Rectal smooth muscle tissue (tissue), 1 donor: ENCODE data around the gene NFIC.
"Not testable (repeated sequence)": the region's sequence is repeated elsewhere in the genome, so short reads cannot be mapped to it uniquely, and the experiment has no call there.

Experiments
- H3K27ac ChIP-seq: one replicate; pipeline ENCODE4 v1.7.0; 2013; ENCODE audit warnings: low read depth, low read length, inconsistent platforms
- H3K27me3 ChIP-seq: one replicate; pipeline ENCODE4 v1.7.0; 2013; ENCODE audit warnings: low read length; ENCODE audit not compliant: control insufficient read depth, insufficient read depth
- H3K36me3 ChIP-seq: one replicate; pipeline ENCODE4 v1.7.0; 2013; ENCODE audit warnings: low read length; ENCODE audit not compliant: control insufficient read depth, insufficient read depth
- H3K4me1 ChIP-seq: one replicate; pipeline ENCODE4 v1.7.0; 2013; ENCODE audit warnings: low read length; ENCODE audit not compliant: control insufficient read depth, insufficient read depth
- H3K4me3 ChIP-seq: one replicate; pipeline ENCODE4 v1.7.0; 2013; ENCODE audit warnings: low read length
- H3K9ac ChIP-seq: one replicate; pipeline ENCODE4 v1.7.0; 2013; ENCODE audit warnings: low read length

The NFIC gene

GRCh38 chr19:3503036-3503572 is 136.7 kb downstream of the NFIC start:
- Histone ChIP-seq H3K9ac (no peak overlapping the region), H3K27ac (no peak overlapping the region), H3K27me3 (no peaks in the 10 kb centered on the region), H3K4me3 (no peak overlapping the region), H3K36me3 (no peaks in the 10 kb centered on the region), H3K4me1 (peaks cover 11% of the 10 kb centered on the region)

GRCh38 chr19:3504735-3505134 is 138.4 kb downstream of the NFIC start:
- Histone ChIP-seq H3K4me1 (peaks cover 9% of the 10 kb centered on the region), H3K27ac (no peak overlapping the region), H3K27me3 (no peaks in the 10 kb centered on the region), H3K36me3 (no peaks in the 10 kb centered on the region), H3K4me3 (no peak overlapping the region), H3K9ac (no peak overlapping the region)

GRCh38 chr19:3505598-3506383 is 139.4 kb downstream of the NFIC start, which contains the start of gene FZR1:
FZR1 (plus strand) TSS chr19:3506311; CDS start chr19:3522990, 16,679 bp downstream.
- Histone ChIP-seq H3K27me3 (no peaks in the 10 kb centered on the region), H3K4me3 (peak within 1 kb of the TSS; percentile 82), H3K27ac (peak within 1 kb of the TSS; percentile 79), H3K36me3 (no peaks in the 10 kb centered on the region), H3K4me1 (peaks cover 6% of the 10 kb centered on the region), H3K9ac (peak within 1 kb of the TSS; percentile 71)

GRCh38 chr19:3506384-3507340 is 140.3 kb downstream of the NFIC start:
- H3K4me1 ChIP-seq = peaks cover 4% of the 10 kb centered on the region
- H3K4me3 ChIP-seq = peak overlapping the region; percentile 82
- H3K9ac ChIP-seq = peak overlapping the region; percentile 71
- peak overlapping the region; percentile 79 for H3K27ac ChIP-seq
- H3K36me3 ChIP-seq = no peaks in the 10 kb centered on the region
- H3K27me3 ChIP-seq = no peaks in the 10 kb centered on the region

- Histone ChIP-seq H3K36me3 (no peaks in the 10 kb centered on the region), H3K9ac (peak overlapping the region; percentile 71), H3K27ac (peak overlapping the region; percentile 34), H3K4me3 (peak overlapping the region; percentile 82), H3K4me1 (peaks cover 4% of the 10 kb centered on the region), H3K27me3 (no peaks in the 10 kb centered on the region)
Observed at GRCh38 chr19:3507371-3508120, 141.2 kb downstream of the NFIC start.

GRCh38 chr19:3508121-3508661 is 141.8 kb downstream of the NFIC start:
- not testable (repeated sequence) for H3K27me3 ChIP-seq, H3K36me3 ChIP-seq, H3K4me1 ChIP-seq, H3K4me3 ChIP-seq, H3K9ac ChIP-seq, H3K27ac ChIP-seq

GRCh38 chr19:3508771-3509535 is 142.6 kb downstream of the NFIC start:
- Histone ChIP-seq H3K27ac (no peak overlapping the region), H3K4me3 (no peak overlapping the region), H3K4me1 (peaks cover 4% of the 10 kb centered on the region), H3K27me3 (no peaks in the 10 kb centered on the region), H3K36me3 (no peaks in the 10 kb centered on the region), H3K9ac (no peak overlapping the region)

GRCh38 chr19:3509566-3509989 is 143.2 kb downstream of the NFIC start:
- H3K4me1 ChIP-seq = peaks cover 4% of the 10 kb centered on the region
- no peak overlapping the region for H3K4me3 ChIP-seq
- no peak overlapping the region for H3K27ac ChIP-seq
- H3K36me3 ChIP-seq = no peaks in the 10 kb centered on the region
- no peak overlapping the region for H3K9ac ChIP-seq
- H3K27me3 ChIP-seq = no peaks in the 10 kb centered on the region

GRCh38 chr19:3510727-3511126 is 144.3 kb downstream of the NFIC start:
- Histone ChIP-seq H3K36me3 (no peaks in the 10 kb centered on the region), H3K4me3 (no peak overlapping the region), H3K9ac (no peak overlapping the region), H3K27ac (no peak overlapping the region), H3K27me3 (no peaks in the 10 kb centered on the region), H3K4me1 (peaks cover 4% of the 10 kb centered on the region)

GRCh38 chr19:3511506-3512251 is 145.3 kb downstream of the NFIC start:
- Histone ChIP-seq H3K4me1 (peaks cover 4% of the 10 kb centered on the region), H3K9ac (no peak overlapping the region), H3K27ac (no peak overlapping the region)

More at GRCh38 chr19:3511506-3512251, 145.3 kb downstream of the NFIC start:
- no peak overlapping the region for H3K4me3 ChIP-seq
- no peaks in the 10 kb centered on the region for H3K36me3 ChIP-seq
- no peaks in the 10 kb centered on the region for H3K27me3 ChIP-seq
